Neural progenitor cell (in vitro differentiated cells): ENCODE measurements around the gene LRP1B.

ENCODE experiments used
- CTCF ChIP-seq: fragments of 200-600 bp; sonication (generic); IDR thresholded peaks from 2 replicates; pipeline ENCODE4 v1.5.1; 2017; ENCODE audit warnings: antibody characterized with exemption, mild to moderate bottlenecking
- EZH2phosphoT487 ChIP-seq: fragments of 200-600 bp; sonication (generic); IDR thresholded peaks from 2 replicates; pipeline ENCODE4 v1.6.1; 2017; ENCODE audit warnings: antibody characterized with exemption

GRCh38 chr2:141933226-141933625 lies 197.6 kb downstream of the LRP1B start:
- TF ChIP-seq CTCF (no peak), EZH2phosphoT487 (no peak)
